HG03097 (cell line): ENCODE data around the gene ANO1.

Experiments used
- ATAC-seq: cut with Tn5 transposase; IDR thresholded peaks from one replicate; pipeline ENCODE4 v1.9.1; 2021; ENCODE audit not compliant: unreplicated experiment, low FRiP score

ANO1 gene

GRCh38 chr11:70049045-70049444 lies 29.1 kb upstream of the ANO1 start:
- no peak for ATAC-seq

GRCh38 chr11:70050243-70050642 lies 27.9 kb upstream of the ANO1 start:
- ATAC-seq: no peak

- no peak for ATAC-seq
Measured at GRCh38 chr11:70054004-70054403, 24.1 kb upstream of the ANO1 start.

GRCh38 chr11:70055444-70055843 lies 22.7 kb upstream of the ANO1 start:
- no peak for ATAC-seq

GRCh38 chr11:70057080-70057479 lies 21.0 kb upstream of the ANO1 start:
- no peak for ATAC-seq

GRCh38 chr11:70059971-70060370 lies 18.1 kb upstream of the ANO1 start:
- no peak for ATAC-seq

GRCh38 chr11:70060611-70061293 lies 17.4 kb upstream of the ANO1 start:
- ATAC-seq: no peak

- ATAC-seq: no peak
Measured at GRCh38 chr11:70061734-70062133, 16.4 kb upstream of the ANO1 start.

- ATAC-seq: no peak
Measured at GRCh38 chr11:70063121-70063520, 15.0 kb upstream of the ANO1 start.

- ATAC-seq: no peak
Measured at GRCh38 chr11:70063555-70063954, 14.6 kb upstream of the ANO1 start.

- ATAC-seq: no peak
Measured at GRCh38 chr11:70064008-70064725, 13.9 kb upstream of the ANO1 start.

GRCh38 chr11:70064726-70065317 lies 13.3 kb upstream of the ANO1 start:
- ATAC-seq: no peak

- no peak for ATAC-seq
Measured at GRCh38 chr11:70065318-70066135, 12.6 kb upstream of the ANO1 start.

GRCh38 chr11:70066136-70066520 lies 12.0 kb upstream of the ANO1 start:
- no peak for ATAC-seq

- ATAC-seq: no peak
Measured at GRCh38 chr11:70066628-70067027, 11.5 kb upstream of the ANO1 start.

GRCh38 chr11:70067036-70067435 lies 11.1 kb upstream of the ANO1 start:
- ATAC-seq: no peak

GRCh38 chr11:70067591-70068341 lies 10.4 kb upstream of the ANO1 start:
- ATAC-seq: no peak

- no peak for ATAC-seq
Measured at GRCh38 chr11:70068345-70068744, 9.8 kb upstream of the ANO1 start.

GRCh38 chr11:70068950-70069349 lies 9.2 kb upstream of the ANO1 start:
- ATAC-seq: no peak

- no peak for ATAC-seq
Measured at GRCh38 chr11:70070706-70071105, 7.4 kb upstream of the ANO1 start.
